Stimulated activated naive B cell treated with anti-CD40 and anti-IgM and Interleukin-4, amounts not matched to agents 10 μg/mL and 1 μg/mL and 100 μg/mL, for 72 hours (primary cell): Measurements from ENCODE around the gene TPCN1.

Experiments used
- ATAC-seq, 2 donors: fragments of 150-1000 bp; cut with Tn5 transposase; replicated peaks; 2 replicates each; pipeline ENCODE4 v1.10.0; 2021; ENCODE audit warnings: moderate library complexity in 1 of 2
- DNase-seq: peaks from one replicate; pipeline ENCODE4 v3.0.0; 2021
- H3K27ac Mint-ChIP-seq: one replicate; pipeline ENCODE4 v1.8.0; 2022; ENCODE audit warnings: mild to moderate bottlenecking, mixed read lengths
- H3K27me3 Mint-ChIP-seq, 2 donors: one replicate each; pipeline ENCODE4 v1.8.0; 2022; ENCODE audit warnings: mixed read lengths in 2 of 2
- H3K36me3 Mint-ChIP-seq, 2 donors: one replicate each; pipeline ENCODE4 v1.8.0; 2022; ENCODE audit warnings: mixed read lengths in 2 of 2, mild to moderate bottlenecking in 1 of 2
- H3K4me1 Mint-ChIP-seq, 2 donors: one replicate each; pipeline ENCODE4 v1.8.0; 2022; ENCODE audit warnings: mixed read lengths in 2 of 2, mild to moderate bottlenecking in 1 of 2
- H3K4me3 Mint-ChIP-seq, 2 donors: one replicate each; pipeline ENCODE4 v1.8.0; 2022; ENCODE audit warnings: mild to moderate bottlenecking in 2 of 2, mixed read lengths in 2 of 2, moderate library complexity in 1 of 2
- H3K9me3 Mint-ChIP-seq, 2 donors: one replicate each; pipeline ENCODE4 v1.8.0; 2022; ENCODE audit warnings: mixed read lengths in 2 of 2, mild to moderate bottlenecking in 1 of 2

TPCN1 gene

DNA sequence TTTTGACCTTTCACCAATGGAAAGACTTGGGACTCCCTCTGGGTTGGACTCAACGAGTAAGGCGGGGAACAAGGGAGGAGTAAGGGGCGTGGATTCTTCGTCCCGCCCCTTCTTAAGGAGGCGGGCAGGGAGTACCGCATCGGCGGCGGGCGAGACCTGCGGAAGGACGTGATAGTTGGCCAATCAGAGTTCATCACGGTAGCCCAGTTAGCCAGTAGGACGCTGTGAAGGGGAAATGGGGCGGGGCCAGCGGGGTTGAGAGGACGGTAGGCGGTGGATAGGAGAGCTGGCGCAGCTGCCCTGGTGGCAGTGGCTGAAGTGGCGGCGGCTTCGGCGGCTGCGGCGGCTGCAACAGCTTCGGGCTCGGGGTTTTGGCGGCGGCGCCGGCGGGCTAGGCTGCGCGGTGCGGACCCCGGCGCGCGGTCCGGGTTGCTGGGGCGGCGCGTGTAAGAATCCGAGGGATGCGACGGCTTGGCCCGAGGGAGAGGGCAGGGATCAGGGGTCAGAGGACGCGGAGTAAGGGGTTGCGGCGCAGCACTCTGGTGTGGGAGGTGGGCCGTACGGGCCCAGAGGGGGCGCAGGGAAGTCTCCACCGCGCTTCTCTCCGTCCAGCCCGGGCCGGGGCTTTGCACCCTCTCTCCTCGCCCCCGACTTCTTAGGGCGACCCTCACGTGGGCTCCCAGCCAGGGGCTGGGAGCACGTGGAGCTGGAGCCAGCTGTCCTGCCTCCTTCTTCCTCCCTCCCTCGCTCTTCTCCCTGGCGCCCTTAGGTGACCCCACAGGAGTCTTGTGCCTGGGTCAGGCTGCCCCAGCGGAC, at the start of gene TPCN1:
Gene TPCN1 (plus strand): TSS at position 284 of the 816 bp plus-strand sequence. CDS start 5,389 bp downstream, outside the sequence.
- no peaks in the 10 kb centered on the region for H3K27me3 Mint-ChIP-seq
- peak within 1 kb of the TSS; percentile 96 to 97 for H3K4me3 Mint-ChIP-seq
- no peaks in the 10 kb centered on the region for H3K9me3 Mint-ChIP-seq
- peaks cover 10 to 15% of the 10 kb centered on the region in 2 donors for H3K36me3 Mint-ChIP-seq
- H3K27ac Mint-ChIP-seq = peak within 1 kb of the TSS; percentile 99
- DNase-seq (peak; percentile 99), ATAC-seq (peak; percentile 90 to 92)
- H3K4me1 Mint-ChIP-seq = peaks cover 20 to 45% of the 10 kb centered on the region in 2 donors

DNA sequence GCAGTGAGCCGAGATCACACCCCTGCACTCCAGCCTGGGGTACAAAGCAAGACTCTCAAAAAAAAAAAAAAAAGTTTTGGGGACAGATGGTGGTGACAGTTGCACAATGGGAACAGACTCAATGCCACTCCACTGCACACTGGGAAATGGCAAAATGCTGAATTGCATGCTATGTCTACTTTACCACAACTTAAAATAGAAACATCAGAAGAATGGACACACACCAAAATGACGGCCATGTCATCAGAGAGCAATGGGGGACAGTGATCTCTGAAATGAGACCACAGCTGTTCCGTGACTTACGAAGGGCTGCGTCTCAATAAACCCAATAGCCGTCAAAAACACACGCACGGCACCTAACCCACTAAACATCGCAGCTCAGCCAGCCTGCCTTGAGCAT, 49.7 kb upstream of the TPCN1 start:
- Mint-ChIP-seq H3K27me3 (no peaks in the 10 kb centered on the region), H3K4me3 (peak overlapping the region in 1 of 2 donors; percentile 60), H3K27ac (peak overlapping the region; percentile 92), H3K9me3 (no peaks in the 10 kb centered on the region), H3K36me3 (peaks cover 61 to 67% of the 10 kb centered on the region in 2 donors), H3K4me1 (peaks cover 24 to 50% of the 10 kb centered on the region in 2 donors)
- no peak for DNase-seq
- peak; percentile 28 to 50 for ATAC-seq

- no peak for DNase-seq
- peak overlapping the region in 1 of 2 donors; percentile 12 for H3K4me3 Mint-ChIP-seq
- no peak for ATAC-seq
- no peaks in the 10 kb centered on the region for H3K27me3 Mint-ChIP-seq
- H3K27ac Mint-ChIP-seq = peak overlapping the region; percentile 92
- H3K9me3 Mint-ChIP-seq = no peaks in the 10 kb centered on the region
- peaks cover 68 to 69% of the 10 kb centered on the region in 2 donors for H3K36me3 Mint-ChIP-seq
- peaks cover 24 to 50% of the 10 kb centered on the region in 2 donors for H3K4me1 Mint-ChIP-seq
Observed at GRCh38 chr12:113172185-113172584, 49.1 kb upstream of the TPCN1 start.

GRCh38 chr12:113173081-113173698, 48.1 kb upstream of the TPCN1 start:
- H3K4me3 Mint-ChIP-seq = peak overlapping the region; percentile 17 to 23
- H3K9me3 Mint-ChIP-seq = no peaks in the 10 kb centered on the region
- H3K4me1 Mint-ChIP-seq = peaks cover 24 to 50% of the 10 kb centered on the region in 2 donors
- DNase-seq (no peak), ATAC-seq (peak; percentile 14 to 50)
- H3K27ac Mint-ChIP-seq = peak overlapping the region; percentile 84
- H3K27me3 Mint-ChIP-seq = no peaks in the 10 kb centered on the region
- peaks cover 72 to 79% of the 10 kb centered on the region in 2 donors for H3K36me3 Mint-ChIP-seq

- DNase-seq = peak; percentile 74
- Mint-ChIP-seq H3K27ac (peak overlapping the region; percentile 84), H3K4me1 (peaks cover 24 to 48% of the 10 kb centered on the region in 2 donors), H3K36me3 (peaks cover 72 to 81% of the 10 kb centered on the region in 2 donors), H3K27me3 (no peaks in the 10 kb centered on the region), H3K4me3 (peak overlapping the region in 1 of 2 donors; percentile 54), H3K9me3 (no peaks in the 10 kb centered on the region)
- peak; percentile 47 to 67 for ATAC-seq
Observed at GRCh38 chr12:113174461-113175384, 46.5 kb upstream of the TPCN1 start.

- no peak for DNase-seq
- ATAC-seq = no peak
- Mint-ChIP-seq H3K27ac (no peak overlapping the region), H3K4me3 (no peak overlapping the region), H3K9me3 (no peaks in the 10 kb centered on the region), H3K36me3 (peaks cover 50 to 63% of the 10 kb centered on the region in 2 donors), H3K27me3 (no peaks in the 10 kb centered on the region), H3K4me1 (peaks cover 13 to 23% of the 10 kb centered on the region in 2 donors)
Observed at GRCh38 chr12:113179023-113179422, 42.2 kb upstream of the TPCN1 start.

GRCh38 chr12:113180333-113180732, 40.9 kb upstream of the TPCN1 start:
- DNase-seq = no peak
- ATAC-seq = no peak
- Mint-ChIP-seq H3K27ac (peak overlapping the region; percentile 47), H3K27me3 (no peaks in the 10 kb centered on the region), H3K4me3 (no peak overlapping the region), H3K36me3 (peaks cover 42 to 58% of the 10 kb centered on the region in 2 donors), H3K9me3 (no peaks in the 10 kb centered on the region), H3K4me1 (peaks cover 10 to 13% of the 10 kb centered on the region in 2 donors)

DNA sequence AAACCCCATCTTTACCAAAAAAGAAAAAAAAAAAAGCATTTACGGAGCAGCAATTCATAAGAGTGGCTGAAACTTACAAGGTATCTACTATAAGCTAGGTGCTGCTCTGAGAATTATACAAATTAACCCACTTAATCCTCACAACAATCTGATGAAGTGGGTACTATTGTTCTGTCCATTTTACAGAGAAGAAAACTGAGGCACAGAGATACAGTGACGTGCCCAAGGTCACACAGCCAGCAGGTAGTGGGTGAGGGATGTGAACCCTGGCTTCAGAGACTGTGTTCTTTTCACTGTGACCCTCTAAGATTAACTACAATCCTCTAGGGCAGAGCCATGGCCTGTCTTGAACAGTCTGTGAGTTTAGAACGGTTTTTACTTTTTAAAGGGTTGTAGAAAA, 39.3 kb upstream of the TPCN1 start:
- DNase-seq (no peak), ATAC-seq (no peak)
- H3K36me3 Mint-ChIP-seq = peaks cover 42 to 55% of the 10 kb centered on the region in 2 donors
- no peaks in the 10 kb centered on the region for H3K27me3 Mint-ChIP-seq
- H3K4me3 Mint-ChIP-seq = no peak overlapping the region
- H3K4me1 Mint-ChIP-seq = peaks cover 18 to 24% of the 10 kb centered on the region in 2 donors
- peak overlapping the region; percentile 37 for H3K27ac Mint-ChIP-seq
- H3K9me3 Mint-ChIP-seq = no peaks in the 10 kb centered on the region

DNA sequence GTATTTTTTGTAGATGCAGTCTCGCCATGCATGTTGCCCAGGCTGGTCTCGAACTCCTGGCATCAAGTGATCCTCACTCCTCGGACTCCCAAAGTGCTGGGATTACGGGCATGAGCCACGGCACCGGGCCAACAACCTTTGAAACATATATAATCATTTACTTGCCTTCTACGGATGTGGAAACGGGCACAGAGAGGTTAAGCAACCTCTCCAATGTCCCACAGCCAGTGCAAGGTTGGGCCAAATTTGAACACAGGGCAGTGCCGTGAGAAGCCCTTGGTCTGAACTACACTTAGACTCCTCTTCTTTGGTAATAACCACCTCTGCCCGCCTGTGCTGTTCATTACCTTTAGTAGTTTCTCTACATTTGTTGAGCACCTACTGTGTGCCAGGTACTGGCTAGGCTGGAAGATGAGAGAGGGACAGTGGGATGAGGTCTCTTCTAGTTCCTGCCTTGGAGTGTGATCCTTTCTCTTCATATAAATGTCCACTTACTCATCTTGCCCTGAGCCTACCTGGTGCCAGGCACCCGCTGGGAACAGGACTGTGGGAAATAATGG, 38.2 kb upstream of the TPCN1 start:
- H3K4me3 Mint-ChIP-seq = peak overlapping the region in 1 of 2 donors; percentile 92
- peaks cover 35 to 49% of the 10 kb centered on the region in 2 donors for H3K36me3 Mint-ChIP-seq
- H3K27me3 Mint-ChIP-seq = no peaks in the 10 kb centered on the region
- peak overlapping the region; percentile 85 for H3K27ac Mint-ChIP-seq
- H3K9me3 Mint-ChIP-seq = no peaks in the 10 kb centered on the region
- peaks cover 23 to 30% of the 10 kb centered on the region in 2 donors for H3K4me1 Mint-ChIP-seq
- DNase-seq (no peak), ATAC-seq (no peak)

- peaks cover 25 to 30% of the 10 kb centered on the region in 2 donors for H3K4me1 Mint-ChIP-seq
- H3K36me3 Mint-ChIP-seq = peaks cover 32 to 40% of the 10 kb centered on the region in 2 donors
- H3K27ac Mint-ChIP-seq = peak overlapping the region; percentile 99
- ATAC-seq (peak; percentile 72 to 76), DNase-seq (no peak)
- peak overlapping the region; percentile 92 to 97 for H3K4me3 Mint-ChIP-seq
- H3K9me3 Mint-ChIP-seq = no peaks in the 10 kb centered on the region
- H3K27me3 Mint-ChIP-seq = no peaks in the 10 kb centered on the region
Observed at GRCh38 chr12:113184098-113184899, 37.0 kb upstream of the TPCN1 start.

- Mint-ChIP-seq H3K27me3 (no peaks in the 10 kb centered on the region), H3K36me3 (peaks cover 28 to 38% of the 10 kb centered on the region in 2 donors), H3K27ac (peak overlapping the region; percentile 99), H3K4me3 (peak overlapping the region; percentile 92 to 97), H3K4me1 (peaks cover 25 to 30% of the 10 kb centered on the region in 2 donors), H3K9me3 (no peaks in the 10 kb centered on the region)
- peak; percentile 86 for DNase-seq
- peak; percentile 86 to 88 for ATAC-seq
Observed at GRCh38 chr12:113184900-113185179, 36.4 kb upstream of the TPCN1 start.

- H3K4me1 Mint-ChIP-seq = peaks cover 25 to 30% of the 10 kb centered on the region in 2 donors
- ATAC-seq (peak; percentile 59 to 67), DNase-seq (peak; percentile 79)
- peaks cover 28 to 39% of the 10 kb centered on the region in 2 donors for H3K36me3 Mint-ChIP-seq
- H3K9me3 Mint-ChIP-seq = no peaks in the 10 kb centered on the region
- H3K27me3 Mint-ChIP-seq = no peaks in the 10 kb centered on the region
- peak within 1 kb of the TSS; percentile 92 to 97 for H3K4me3 Mint-ChIP-seq
- peak within 1 kb of the TSS; percentile 99 for H3K27ac Mint-ChIP-seq
Observed at GRCh38 chr12:113185180-113186032, 35.9 kb upstream of the TPCN1 start, which contains the start of the genes DDX54 and RITA1. DDX54 (minus strand) TSS chr12:113185478; CDS start chr12:113185451, 27 bp downstream. RITA1 (plus strand) TSS chr12:113185721; CDS start chr12:113186747, 1,026 bp downstream.
